Testis (tissue), 3 donors: ENCODE results near the gene PIR. TPM values are rescaled to one million over a fixed set of nuclear protein-coding genes. Genes with fewer than 3 reads are reported as not detected.

Experiments used
- DNase-seq: peaks from one replicate; pipeline ENCODE4 v3.0.0-alpha.2; 2019
- H3K27ac ChIP-seq, 2 donors: fragments of 200-600 bp; sonication (generic); one replicate each; pipeline ENCODE4 v1.5.1; 2019
- H3K27me3 ChIP-seq: fragments of 200-600 bp; sonication (generic); one replicate; pipeline ENCODE4 v1.5.1; 2019
- H3K36me3 ChIP-seq: fragments of 200-600 bp; sonication (generic); one replicate; pipeline ENCODE4 v1.5.1; 2017; ENCODE audit warnings: low read depth; ENCODE audit errors: missing control alignments
- H3K4me1 ChIP-seq: fragments of 200-600 bp; sonication (generic); one replicate; pipeline ENCODE4 v1.5.1; 2019
- H3K4me3 ChIP-seq, 2 donors: fragments of 200-600 bp; sonication (generic); one replicate each; pipeline ENCODE4 v1.5.1; 2017 to 2019
- H3K9me3 ChIP-seq: fragments of 200-600 bp; sonication (generic); one replicate; pipeline ENCODE4 v1.5.1; 2017
- CTCF ChIP-seq, 3 experiments: fragments of 450-650 bp in 2 of 3; fragments of 200-600 bp in 1 of 3; sonication (generic) in 1 of 3; IDR thresholded peaks; one replicate each; pipeline ENCODE4 v1.5.1; 2016 to 2019; ENCODE audit warnings: antibody characterized with exemption in 3 of 3, mild to moderate bottlenecking in 2 of 3, moderate library complexity in 1 of 3
- POLR2A ChIP-seq: fragments of 450-650 bp; IDR thresholded peaks from one replicate; pipeline ENCODE4 v1.6.1; 2017; ENCODE audit warnings: antibody characterized with exemption, mild to moderate bottlenecking, moderate library complexity
- WGBS, 2 donors: methylation state at CpG; one replicate each; pipeline ENCODE4 v1.1.5; 2018; 5-methylcytosine and 5-hydroxymethylcytosine counted together
- intact Hi-C: fragments of 100-400 bp; cut with DNase I; formaldehyde crosslinking; loops from one replicate; pipeline ENCODE4 v1.15.1; 2023; ENCODE audit warnings: low total_unique reads
- polyA plus RNA-seq: library from polyadenylated mRNA; stranded (reverse); fragments of 350-450 nt; fragmentation: Illumina TruSeq; extraction: RNeasy Lipid Tissue Mini Kit (QIAGEN cat#74804); gene quantifications from one replicate; pipeline ENCODE4 v1.2.3, GENCODE V29; 2014; ENCODE audit warnings: low read depth, low replicate concordance; ENCODE audit not compliant: insufficient read depth
- total RNA-seq, 2 donors: library from RNA; depleted of rRNA; stranded (reverse); fragments of >200 nt; gene quantifications; one replicate each; pipeline ENCODE4 v1.2.3, GENCODE V29; 2016

Gene PIR
- total and polyA plus RNA-seq, 3 donors from 2014 or later = 9.7 to 11.0 (median 10.3) TPM

- Histone ChIP-seq H3K27me3 (no peaks in the 10 kb centered on the region), H3K27ac (no peak overlapping the region), H3K9me3 (no peaks in the 10 kb centered on the region), H3K4me3 (no peak overlapping the region), H3K36me3 (no peaks in the 10 kb centered on the region), H3K4me1 (no peaks in the 10 kb centered on the region)
- TF ChIP-seq POLR2A = no peak
- TF ChIP-seq CTCF (IDR thresholded peaks at IDR 0.05) = no peak
- DNase-seq = no peak
- 78 to 81% methylated on average over 4 of the region's 4 CpGs for WGBS, 2 donors
- intact Hi-C loops = no loop called here
Measured at GRCh38 chrX:15475486-15475885, 17.6 kb downstream of the PIR start.

GRCh38 chrX:15475021-15475420 lies 18.1 kb downstream of the PIR start:
- Histone ChIP-seq H3K4me3 (no peak overlapping the region), H3K27ac (no peak overlapping the region), H3K27me3 (no peaks in the 10 kb centered on the region), H3K9me3 (no peaks in the 10 kb centered on the region), H3K4me1 (no peaks in the 10 kb centered on the region), H3K36me3 (no peaks in the 10 kb centered on the region)
- intact Hi-C loops = no loop called here
- WGBS, 2 donors = 59 to 65% methylated on average over 5 of the region's 5 CpGs
- no peak for DNase-seq
- TF ChIP-seq CTCF (IDR thresholded peaks at IDR 0.05) (no peak), POLR2A (no peak)

- H3K27me3 ChIP-seq = no peaks in the 10 kb centered on the region
- no peaks in the 10 kb centered on the region for H3K36me3 ChIP-seq
- intact Hi-C loops = no loop called here
- 90 to 97% methylated on average over 4 of the region's 4 CpGs for WGBS, 2 donors
- no peak overlapping the region for H3K27ac ChIP-seq
- no peaks in the 10 kb centered on the region for H3K4me1 ChIP-seq
- TF ChIP-seq CTCF (IDR thresholded peaks at IDR 0.05) (no peak), POLR2A (no peak)
- no peak overlapping the region for H3K4me3 ChIP-seq
- H3K9me3 ChIP-seq = no peaks in the 10 kb centered on the region
- DNase-seq = no peak
Measured at GRCh38 chrX:15474028-15474427, 19.1 kb downstream of the PIR start.

GRCh38 chrX:15472531-15472930 lies 20.6 kb downstream of the PIR start:
- TF ChIP-seq CTCF (IDR thresholded peaks at IDR 0.05) = no peak
- no peak for TF ChIP-seq POLR2A

GRCh38 chrX:15471028-15471427 lies 22.1 kb downstream of the PIR start:
- TF ChIP-seq POLR2A (no peak), CTCF (IDR thresholded peaks at IDR 0.05) (peak; percentile 28 to 53 (median 41))
- H3K4me3 ChIP-seq = no peak overlapping the region
- no peaks in the 10 kb centered on the region for H3K4me1 ChIP-seq
- no peaks in the 10 kb centered on the region for H3K36me3 ChIP-seq
- H3K9me3 ChIP-seq = no peaks in the 10 kb centered on the region
- DNase-seq = peak; percentile 69
- H3K27me3 ChIP-seq = no peaks in the 10 kb centered on the region
- intact Hi-C loops = no loop called here
- no peak overlapping the region for H3K27ac ChIP-seq
- WGBS, 2 donors = 43 to 61% methylated on average over 3 of the region's 3 CpGs

More at GRCh38 chrX:15472531-15472930, 20.6 kb downstream of the PIR start:
- Histone ChIP-seq H3K27me3 (no peaks in the 10 kb centered on the region), H3K9me3 (no peaks in the 10 kb centered on the region), H3K27ac (no peak overlapping the region), H3K4me1 (no peaks in the 10 kb centered on the region), H3K36me3 (no peaks in the 10 kb centered on the region), H3K4me3 (no peak overlapping the region)
- intact Hi-C loops = no loop called here
- DNase-seq = no peak
